ENCODE measurements around the gene FAM83D. TPM values are rescaled to one million over a fixed set of nuclear protein-coding genes. Genes with fewer than 3 reads are reported as not detected.
"Not testable (repeated sequence)": the region's sequence is repeated elsewhere in the genome, so short reads cannot be mapped to it uniquely, and the experiment has no call there.

FAM83D gene
- polyA plus RNA-seq, 3 donors = 12.9 to 17.1 (median 14.5) TPM

- not testable (repeated sequence) for DNase-seq
These were observed 34.0 kb downstream of the FAM83D start for GRCh38 chr20:38960187-38960687.

GRCh38 chr20:38961530-38962043 lies 35.4 kb downstream of the FAM83D start:
- no peak for DNase-seq

- peak; percentile 97 for DNase-seq
These were observed 36.1 kb downstream of the FAM83D start, which contains the start of gene DHX35 for GRCh38 chr20:38962044-38962927. DHX35 (plus strand) TSS chr20:38962344; CDS start chr20:38962368, 24 bp downstream.

- DNase-seq = no peak
These were observed 36.7 kb downstream of the FAM83D start for GRCh38 chr20:38962928-38963401.

- DNase-seq = no peak
These were observed 37.5 kb downstream of the FAM83D start for GRCh38 chr20:38963745-38964144.

GRCh38 chr20:38965264-38965663 lies 39.0 kb downstream of the FAM83D start:
- no peak for DNase-seq

GRCh38 chr20:38968090-38968489 lies 41.9 kb downstream of the FAM83D start:
- no peak for DNase-seq

- DNase-seq = no peak
These were observed 43.5 kb downstream of the FAM83D start for GRCh38 chr20:38969708-38970107.

GRCh38 chr20:38970302-38970701 lies 44.1 kb downstream of the FAM83D start:
- DNase-seq = no peak

- DNase-seq = no peak
These were observed 46.9 kb downstream of the FAM83D start for GRCh38 chr20:38973107-38973506.

- no peak for DNase-seq
These were observed 47.4 kb downstream of the FAM83D start for GRCh38 chr20:38973645-38974044.

- no peak for DNase-seq
These were observed 49.4 kb downstream of the FAM83D start for GRCh38 chr20:38975539-38976120.

GRCh38 chr20:38979434-38979833 lies 53.2 kb downstream of the FAM83D start:
- DNase-seq = no peak

GRCh38 chr20:38979842-38980241 lies 53.6 kb downstream of the FAM83D start:
- DNase-seq = no peak

- DNase-seq = no peak
These were observed 56.1 kb downstream of the FAM83D start for GRCh38 chr20:38982291-38982690.

- DNase-seq = no peak
These were observed 58.8 kb downstream of the FAM83D start for GRCh38 chr20:38985060-38985459.

- DNase-seq = no peak
These were observed 59.5 kb downstream of the FAM83D start for GRCh38 chr20:38985603-38986170.

- DNase-seq = no peak
These were observed 60.4 kb downstream of the FAM83D start for GRCh38 chr20:38986663-38987062.

GRCh38 chr20:38987777-38988176 lies 61.6 kb downstream of the FAM83D start:
- no peak for DNase-seq

GRCh38 chr20:38990728-38991127 lies 64.5 kb downstream of the FAM83D start:
- no peak for DNase-seq

GRCh38 chr20:38991814-38992704 lies 65.8 kb downstream of the FAM83D start:
- no peak for DNase-seq

Data from renal pelvis (tissue), 4 donors.